GM12878 (cell line): Measurements from ENCODE around the gene TUBB3. TPM values are rescaled to one million over a fixed set of nuclear protein-coding genes. Genes with fewer than 3 reads are reported as not detected.

Experiments used
- ATAC-seq: fragments of 200-7000 bp; cut with Tn5 transposase; 3 replicates; pipeline ENCODE4 v1.9.1; 2020; ENCODE audit warnings: mild to moderate bottlenecking, moderate library complexity
- BruUV-seq: library from RNA; stranded (reverse); fragments of 400-500 nt; replicated peaks from 2 replicates; lab custom pipeline; 2021; lab: Mats Ljungman, UMichigan
- CTCF ChIA-PET: fragments of 300-600 bp; sonication (Branson Sonifier 250); formaldehyde crosslinking; extraction: SDS; loops from one replicate; lab custom pipeline; 2021; ENCODE audit warnings: inconsistent platforms; lab: Yijun Ruan, JAX
- POLR2A ChIA-PET: fragments of 350-600 bp; formaldehyde crosslinking; extraction: SDS; loops from one replicate; lab custom pipeline; 2021; ENCODE audit warnings: inconsistent platforms; lab: Charles Lee
- RAD21 ChIA-PET: fragments of 300-600 bp; sonication (Branson Sonifier 250); formaldehyde crosslinking; loops from one replicate; lab custom pipeline; 2023; ENCODE audit warnings: antibody characterized with exemption; ENCODE audit not compliant: unreplicated experiment; lab: Charles Lee
- SMC1A ChIA-PET: fragments of 300-600 bp; sonication (Branson Sonifier 250); formaldehyde crosslinking; loops from one replicate; lab custom pipeline; 2023; ENCODE audit not compliant: unreplicated experiment, uncharacterized antibody; lab: Charles Lee
- DNase-seq: peaks from one replicate; pipeline ENCODE4 v3.0.0-alpha.2; 2011; ENCODE audit warnings: low read depth, low spot score
- FAIRE-seq: peaks from 3 replicates; lab custom pipeline; 2011; peaks lifted over from hg19 to GRCh38; lab: Jason Lieb, UNC
- H2AFZ ChIP-seq: 2 replicates; pipeline ENCODE4 v1.6.0; 2011; ENCODE audit warnings: low read depth, low read length, control low read depth; ENCODE audit not compliant: control insufficient read depth
- H3K27ac ChIP-seq: 2 replicates; pipeline ENCODE4 v1.5.1; 2011; ENCODE audit warnings: control low read depth; ENCODE audit not compliant: control insufficient read depth, insufficient read depth
- H3K27me3 ChIP-seq, 2 experiments: replicated peaks in 1 of 2; 2 replicates each; pipeline versions ENCODE4 v1.6.0 to v1.6.1; 2011; ENCODE audit warnings: low read length in 1 of 2; ENCODE audit not compliant: control insufficient read depth in 2 of 2, insufficient read depth in 2 of 2
- H3K36me3 ChIP-seq, 2 experiments: 2 replicates each; pipeline ENCODE4 v1.5.1; 2011; ENCODE audit warnings: low read length in 1 of 2; ENCODE audit not compliant: control insufficient read depth in 2 of 2, insufficient read depth in 2 of 2
- H3K4me1 ChIP-seq: 2 replicates; pipeline ENCODE4 v1.6.1; 2011; ENCODE audit warnings: mild to moderate bottlenecking, low read length, moderate library complexity, mixed read lengths; ENCODE audit not compliant: control insufficient read depth, insufficient read depth
- H3K4me2 ChIP-seq: 2 replicates; pipeline ENCODE4 v1.6.0; 2011; ENCODE audit warnings: control low read depth; ENCODE audit not compliant: control insufficient read depth, insufficient read depth
- H3K4me3 ChIP-seq: fragments of 200-600 bp; sonication (generic); 2 replicates; pipeline ENCODE4 v1.5.1; 2016
- H3K79me2 ChIP-seq: 2 replicates; pipeline ENCODE4 v1.6.0; 2011; ENCODE audit warnings: low read length; ENCODE audit not compliant: control insufficient read depth, insufficient read depth
- H3K9ac ChIP-seq: 2 replicates; pipeline ENCODE4 v1.8.0; 2011; ENCODE audit warnings: low read length, control low read depth, mixed read lengths; ENCODE audit not compliant: control insufficient read depth, insufficient read depth
- H3K9me3 ChIP-seq: replicated peaks from 3 replicates; pipeline ENCODE4 v1.5.1; 2011; ENCODE audit warnings: mild to moderate bottlenecking, low read length; ENCODE audit not compliant: control insufficient read depth, insufficient read depth
- H4K20me1 ChIP-seq: 2 replicates; pipeline ENCODE4 v1.6.0; 2011; ENCODE audit not compliant: control insufficient read depth, insufficient read depth
- BACH1 ChIP-seq: fragments of 450-650 bp; IDR thresholded peaks from 2 replicates; pipeline ENCODE4 v1.6.1; 2017; ENCODE audit warnings: mild to moderate bottlenecking, borderline replicate concordance
- CBX3 ChIP-seq: fragments of 200-600 bp; sonication (generic); IDR thresholded peaks from 2 replicates; pipeline ENCODE4 v1.6.1; 2016; ENCODE audit warnings: low read depth, borderline replicate concordance
- CEBPB ChIP-seq, 2 experiments: fragments of 150-350 bp in 1 of 2; IDR thresholded peaks; 2 replicates each; pipeline ENCODE4 v1.6.1; 2012 to 2014; ENCODE audit warnings: low read depth in 2 of 2, low read length in 2 of 2, borderline replicate concordance in 1 of 2, inconsistent platforms in 1 of 2
- IRF4 ChIP-seq: IDR thresholded peaks from 2 replicates; pipeline ENCODE4 v1.6.1; 2011; ENCODE audit warnings: low read depth, low read length
- NKRF ChIP-seq: fragments of 450-650 bp; conservative IDR thresholded peaks from 2 replicates; pipeline ENCODE4 v1.6.1; 2017; ENCODE audit warnings: mild to moderate bottlenecking, moderate library complexity
- POLR2AphosphoS5 ChIP-seq: IDR thresholded peaks from 2 replicates; pipeline ENCODE4 v1.6.1; 2011; ENCODE audit warnings: mild to moderate bottlenecking, low read length, inconsistent platforms
- TAF1 ChIP-seq: IDR thresholded peaks from 2 replicates; pipeline ENCODE4 v1.6.1; 2011; ENCODE audit warnings: mild to moderate bottlenecking, low read depth, low read length, borderline replicate concordance
- ZNF622 ChIP-seq: fragments of 450-650 bp; IDR thresholded peaks from 2 replicates; pipeline ENCODE4 v1.6.1; 2017; ENCODE audit warnings: mild to moderate bottlenecking, inconsistent platforms
- WGBS: methylation state at CpG from one replicate; pipeline ENCODE4 v1.1.6; 2016; ENCODE audit warnings: low lambda C conversion rate; ENCODE audit not compliant: insufficient replicate concordance, insufficient coverage; ENCODE audit errors: missing lambda C conversion rate; 5-methylcytosine and 5-hydroxymethylcytosine counted together
- in situ Hi-C: fragments of 300-500 bp; cut with MboI; formaldehyde crosslinking; loops from 9 replicates; pipeline ENCODE4 v1.14.3; 2018; ENCODE audit warnings: mixed read lengths
- intact Hi-C: fragments of 100-400 bp; cut with micrococcal nuclease; formaldehyde crosslinking; loops from one replicate; pipeline ENCODE4 v1.14.2; 2022; ENCODE audit not compliant: unreplicated experiment
- polyA plus RNA-seq, 11 experiments: library from polyadenylated mRNA; depleted of rRNA in 4 of 11; unstranded in 6 of 11; stranded (reverse) in 5 of 11; fragments of >200 nt; fragmentation: Nextera tagmentation in 4 of 11; fragmentation: Illumina TruSeq in 1 of 11; extraction: Ambion mirVana in 4 of 11; extraction: Trizol in 1 of 11; gene quantifications; 1 replicate in 1 of 11; 2 replicates in 10 of 11; pipeline versions ENCODE4 v1.2.1 to v1.2.3, GENCODE V29; 2011 to 2016; ENCODE audit warnings: inconsistent platforms in 2 of 11, missing spikeins in 2 of 11, low read depth in 1 of 11
- total RNA-seq, 4 experiments: library from RNA; depleted of rRNA in 3 of 4; stranded (reverse); fragments of >200 nt in 3 of 4; fragmentation: Illumina TruSeq in 1 of 4; extraction: Trizol in 1 of 4; gene quantifications; 2 replicates each; pipeline versions ENCODE4 v1.2.1 to v1.2.3, GENCODE V29; 2013 to 2021

The TUBB3 gene
- total and polyA plus RNA-seq, 10 of the 15 experiments (the other 5 are each of a cell fraction or from before 2014, with no cell fraction given): 0.09 to 2.5 (median 0.58) TPM; not detected in 1

- BruUV-seq: no TSS peak
- H3K4me2 ChIP-seq: no peak overlapping the region
- H3K79me2 ChIP-seq: no peaks in the 10 kb centered on the region
- no peak for FAIRE-seq
- H3K9ac ChIP-seq: no peak overlapping the region
- no peak for ATAC-seq
- CTCF ChIA-PET: no interaction called here
- intact Hi-C loops: no loop called here
- RAD21 ChIA-PET: no interaction called here
- H3K27me3 ChIP-seq: no peaks in the 10 kb centered on the region; a peak in 1 of 4 replicates
- TF ChIP-seq BACH1: no peak
- no peak for TF ChIP-seq CEBPB (IDR thresholded peaks at IDR 0.05; ENCODE audit: borderline replicate concordance in 1 of 2, low read depth in 2 of 2, low read length in 2 of 2)
- no peak for TF ChIP-seq IRF4
- TF ChIP-seq CBX3: no peak
- H3K4me1 ChIP-seq: no peaks in the 10 kb centered on the region
- H4K20me1 ChIP-seq: no peaks in the 10 kb centered on the region
- no peak for DNase-seq
- H3K9me3 ChIP-seq: no peaks in the 10 kb centered on the region
- SMC1A ChIA-PET: no interaction called here
- no peaks in the 10 kb centered on the region for H3K36me3 ChIP-seq
- 43% methylated on average over 13 of the region's 13 CpGs for WGBS
- no peak overlapping the region for H3K4me3 ChIP-seq
- no peak overlapping the region for H3K27ac ChIP-seq
- POLR2A ChIA-PET: no interaction called here
- H2AFZ ChIP-seq: no peak overlapping the region
- in situ Hi-C loops: no loop called here
Observed at GRCh38 chr16:89936034-89936433, 12.9 kb downstream of the TUBB3 start.

GRCh38 chr16:89936508-89936907, 13.4 kb downstream of the TUBB3 start:
- ATAC-seq (no peak), DNase-seq (no peak), FAIRE-seq (no peak)
- Histone ChIP-seq H3K27me3 (no peaks in the 10 kb centered on the region), H3K4me2 (no peak overlapping the region), H4K20me1 (no peaks in the 10 kb centered on the region), H3K9me3 (no peaks in the 10 kb centered on the region), H2AFZ (no peak overlapping the region), H3K36me3 (no peaks in the 10 kb centered on the region), H3K4me3 (no peak overlapping the region), H3K27ac (no peak overlapping the region), H3K79me2 (no peaks in the 10 kb centered on the region), H3K4me1 (no peaks in the 10 kb centered on the region), H3K9ac (no peak overlapping the region)
- POLR2A ChIA-PET: no interaction called here
- BruUV-seq: no TSS peak
- SMC1A ChIA-PET: no interaction called here
- in situ Hi-C loops (no loop called here), intact Hi-C loops (no loop called here)
- RAD21 ChIA-PET: no interaction called here
- CTCF ChIA-PET: no interaction called here
- WGBS: 67% methylated on average over 11 of the region's 14 CpGs
- TF ChIP-seq ZNF622: no peak
- no peak for TF ChIP-seq TAF1
- TF ChIP-seq NKRF: no peak
- no peak for TF ChIP-seq POLR2AphosphoS5
